ENCODE measurements around the gene CACTIN. TPM values are rescaled to one million over a fixed set of nuclear protein-coding genes. Genes with fewer than 3 reads are reported as not detected.

The CACTIN gene
- total RNA-seq, 1 experiment from 2014 or later = 25.1 TPM

DNA sequence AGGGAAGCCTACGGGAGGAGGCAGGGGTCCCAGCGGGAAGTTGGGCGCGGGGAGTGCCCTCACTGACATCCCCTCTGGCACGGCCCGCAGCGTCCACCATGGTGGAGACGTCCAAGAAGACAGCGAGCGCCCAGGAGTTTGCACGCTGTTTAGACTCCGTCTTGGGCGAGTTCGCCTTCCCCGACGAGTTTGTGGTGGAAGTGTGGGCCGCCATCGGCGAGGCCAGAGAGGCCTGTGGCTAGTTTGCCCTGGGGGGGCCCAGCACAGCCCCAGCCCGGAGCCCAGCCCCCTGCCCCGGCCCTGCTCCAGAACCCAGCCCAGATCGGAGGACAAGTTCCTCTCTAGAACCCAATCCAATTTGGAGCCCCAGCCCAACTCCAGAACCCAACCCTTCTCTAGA lies 36.6 kb downstream of the CACTIN start:
- no peaks in the 10 kb centered on the region for H3K9me3 Mint-ChIP-seq (ENCODE audit: unreplicated experiment)

GRCh38 chr19:3589439-3589838 lies 37.2 kb downstream of the CACTIN start:
- DNase-seq (ENCODE audit: unreplicated experiment) = no peak
- no TSS peak for BruUV-seq (replicated peaks)
- H3K27me3 Mint-ChIP-seq (ENCODE audit: insufficient read depth, unreplicated experiment) = no peaks in the 10 kb centered on the region
- H3K36me3 Mint-ChIP-seq (ENCODE audit: insufficient read depth, unreplicated experiment) = no peaks in the 10 kb centered on the region
- no peaks in the 10 kb centered on the region for H3K4me1 Mint-ChIP-seq (ENCODE audit: insufficient read depth, unreplicated experiment)
- ChIA-PET POLR2A (no interaction called here), CTCF (interaction anchor here (1.0 kb wide), 1 partner anchor 11 kb away, joined by 3 read pairs; no protein-coding TSS in a partner anchor)
- TF ChIP-seq, protein P1, sequence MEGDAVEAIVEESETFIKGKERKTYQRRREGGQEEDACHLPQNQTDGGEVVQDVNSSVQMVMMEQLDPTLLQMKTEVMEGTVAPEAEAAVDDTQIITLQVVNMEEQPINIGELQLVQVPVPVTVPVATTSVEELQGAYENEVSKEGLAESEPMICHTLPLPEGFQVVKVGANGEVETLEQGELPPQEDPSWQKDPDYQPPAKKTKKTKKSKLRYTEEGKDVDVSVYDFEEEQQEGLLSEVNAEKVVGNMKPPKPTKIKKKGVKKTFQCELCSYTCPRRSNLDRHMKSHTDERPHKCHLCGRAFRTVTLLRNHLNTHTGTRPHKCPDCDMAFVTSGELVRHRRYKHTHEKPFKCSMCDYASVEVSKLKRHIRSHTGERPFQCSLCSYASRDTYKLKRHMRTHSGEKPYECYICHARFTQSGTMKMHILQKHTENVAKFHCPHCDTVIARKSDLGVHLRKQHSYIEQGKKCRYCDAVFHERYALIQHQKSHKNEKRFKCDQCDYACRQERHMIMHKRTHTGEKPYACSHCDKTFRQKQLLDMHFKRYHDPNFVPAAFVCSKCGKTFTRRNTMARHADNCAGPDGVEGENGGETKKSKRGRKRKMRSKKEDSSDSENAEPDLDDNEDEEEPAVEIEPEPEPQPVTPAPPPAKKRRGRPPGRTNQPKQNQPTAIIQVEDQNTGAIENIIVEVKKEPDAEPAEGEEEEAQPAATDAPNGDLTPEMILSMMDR (IDR thresholded peaks at IDR 0.05; ENCODE audit: unreplicated experiment) = no peak
- no peaks in the 10 kb centered on the region for H3K9me3 Mint-ChIP-seq (ENCODE audit: unreplicated experiment)
- no peak overlapping the region for H3K27ac Mint-ChIP-seq (ENCODE audit: low read depth, unreplicated experiment)
- intact Hi-C loops (cut with micrococcal nuclease) = no loop called here
- H3K4me3 Mint-ChIP-seq (ENCODE audit: unreplicated experiment) = no peak overlapping the region

More for the DNA sequence above, 36.6 kb downstream of the CACTIN start:
- TF ChIP-seq, protein P1 (IDR thresholded peaks at IDR 0.05; ENCODE audit: unreplicated experiment) = no peak
- POLR2A ChIA-PET = no interaction called here
- DNase-seq (ENCODE audit: unreplicated experiment) = no peak
- H3K27me3 Mint-ChIP-seq (ENCODE audit: insufficient read depth, unreplicated experiment) = no peaks in the 10 kb centered on the region
- intact Hi-C loops (cut with micrococcal nuclease) = no loop called here
- no peak overlapping the region for H3K4me3 Mint-ChIP-seq (ENCODE audit: unreplicated experiment)
- H3K36me3 Mint-ChIP-seq (ENCODE audit: insufficient read depth, unreplicated experiment) = no peaks in the 10 kb centered on the region
- CTCF ChIA-PET = interaction anchor here (0.7 kb wide), 1 partner anchor 656 kb away, joined by 4 read pairs; no protein-coding TSS in a partner anchor
- no peaks in the 10 kb centered on the region for H3K4me1 Mint-ChIP-seq (ENCODE audit: insufficient read depth, unreplicated experiment)
- H3K27ac Mint-ChIP-seq (ENCODE audit: low read depth, unreplicated experiment) = no peak overlapping the region
- BruUV-seq (replicated peaks) = no TSS peak

DNA sequence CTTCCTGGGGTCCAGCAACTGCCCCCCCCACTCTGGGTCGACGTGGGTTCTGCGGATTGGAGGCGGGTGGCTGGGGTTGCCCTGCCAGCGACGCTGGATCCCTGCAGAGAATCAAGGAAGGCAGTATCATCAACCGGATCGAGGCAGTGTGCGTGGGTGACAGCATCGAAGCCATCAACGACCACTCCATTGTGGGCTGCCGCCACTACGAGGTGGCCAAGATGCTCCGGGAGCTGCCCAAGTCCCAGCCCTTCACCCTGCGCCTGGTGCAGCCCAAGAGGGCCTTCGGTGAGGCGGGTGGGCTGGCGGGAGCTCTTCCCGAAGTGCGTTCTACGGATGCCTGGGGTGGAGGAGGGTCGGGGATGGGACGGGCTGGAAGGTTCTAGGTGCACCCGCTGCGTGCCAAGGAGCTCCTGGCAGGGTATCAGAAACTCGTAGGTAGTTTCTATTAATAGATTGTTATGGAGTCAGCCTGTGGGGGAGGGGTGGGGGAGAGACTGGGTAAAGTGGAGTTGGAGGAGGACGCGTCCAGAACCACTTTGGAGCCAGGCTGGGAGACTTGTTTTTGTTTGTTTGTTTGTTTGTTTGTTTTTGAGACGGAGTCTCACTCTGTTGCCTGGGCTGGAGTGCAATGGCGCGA lies 39.8 kb downstream of the CACTIN start:
- intact Hi-C loops (cut with micrococcal nuclease) = no loop called here
- no peaks in the 10 kb centered on the region for H3K9me3 Mint-ChIP-seq (ENCODE audit: unreplicated experiment)
- no TSS peak for BruUV-seq (replicated peaks)
- no peaks in the 10 kb centered on the region for H3K4me1 Mint-ChIP-seq (ENCODE audit: insufficient read depth, unreplicated experiment)
- no peak overlapping the region for H3K4me3 Mint-ChIP-seq (ENCODE audit: unreplicated experiment)
- TF ChIP-seq, protein P1 (IDR thresholded peaks at IDR 0.05; ENCODE audit: unreplicated experiment) = no peak
- H3K27ac Mint-ChIP-seq (ENCODE audit: low read depth, unreplicated experiment) = no peak overlapping the region
- H3K36me3 Mint-ChIP-seq (ENCODE audit: insufficient read depth, unreplicated experiment) = no peaks in the 10 kb centered on the region
- CTCF ChIA-PET = interaction anchor here (0.6 kb wide), 2 partner anchors 21 to 278 kb away, joined by 3 read pairs; no protein-coding TSS in a partner anchor
- POLR2A ChIA-PET = interaction anchor here (1.2 kb wide), 1 partner anchor 13 kb away, joined by 3 read pairs; no protein-coding TSS in a partner anchor
- H3K27me3 Mint-ChIP-seq (ENCODE audit: insufficient read depth, unreplicated experiment) = no peaks in the 10 kb centered on the region
- DNase-seq (ENCODE audit: unreplicated experiment) = peak; percentile 29

DNA sequence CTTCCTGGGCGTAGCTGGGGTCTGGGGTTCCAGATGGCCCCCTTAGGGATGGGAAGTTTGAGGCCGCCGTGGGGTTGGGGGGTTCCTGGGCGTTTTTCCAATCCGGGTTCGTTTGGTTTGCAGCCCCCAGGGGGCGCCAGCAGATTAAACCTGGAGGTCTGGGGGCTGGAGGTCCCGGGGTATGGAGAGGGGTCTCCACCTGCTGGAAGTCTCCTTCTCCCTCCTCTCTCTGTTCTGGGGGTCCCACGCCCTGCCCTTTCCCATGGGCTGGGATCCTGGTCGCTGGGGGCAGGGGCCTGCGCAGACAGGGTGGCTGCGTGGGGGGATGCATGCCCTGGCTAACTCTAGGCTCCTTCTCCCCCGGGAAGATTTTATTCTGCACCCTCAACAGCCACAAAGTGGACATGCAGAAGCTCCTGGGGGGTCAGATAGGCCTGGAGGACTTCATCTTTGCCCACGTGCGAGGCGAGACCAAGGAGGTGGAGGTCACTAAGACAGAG lies 40.4 kb downstream of the CACTIN start:
- DNase-seq (ENCODE audit: unreplicated experiment) = no peak
- Mint-ChIP-seq H3K27me3 (ENCODE audit: insufficient read depth, unreplicated experiment) (no peaks in the 10 kb centered on the region), H3K9me3 (ENCODE audit: unreplicated experiment) (no peaks in the 10 kb centered on the region), H3K27ac (ENCODE audit: low read depth, unreplicated experiment) (no peak overlapping the region), H3K4me3 (ENCODE audit: unreplicated experiment) (no peak overlapping the region), H3K36me3 (ENCODE audit: insufficient read depth, unreplicated experiment) (no peaks in the 10 kb centered on the region), H3K4me1 (ENCODE audit: insufficient read depth, unreplicated experiment) (no peaks in the 10 kb centered on the region)
- POLR2A ChIA-PET = interaction anchor here (1.2 kb wide), 1 partner anchor 13 kb away, joined by 3 read pairs; no protein-coding TSS in a partner anchor
- TF ChIP-seq, protein P1 (IDR thresholded peaks at IDR 0.05; ENCODE audit: unreplicated experiment) = peak; percentile 44
- intact Hi-C loops (cut with micrococcal nuclease) = no loop called here
- BruUV-seq (replicated peaks) = no TSS peak
- CTCF ChIA-PET = interaction anchor here (0.6 kb wide), 2 partner anchors 22 to 323 kb away, joined by 3 read pairs; no protein-coding TSS in a partner anchor
